HL-60 (cell line): ENCODE results near the gene GLI2.

Experiments
- DNase-seq, 2 experiments: peaks; one replicate each; pipeline ENCODE4 v3.0.0-alpha.2; 2010 to 2020; ENCODE audit warnings: low read depth in 1 of 2, low spot score in 1 of 2
- H3K27ac ChIP-seq: fragments of 250-450 bp; sonication (Bioruptor Pico); replicated peaks from 2 replicates; pipeline ENCODE4 v1.5.1; 2020; ENCODE audit warnings: mild to moderate bottlenecking, moderate library complexity
- H3K27me3 ChIP-seq: fragments of 250-450 bp; sonication (Bioruptor Pico); 2 replicates; pipeline ENCODE4 v1.5.1; 2021; ENCODE audit warnings: mild to moderate bottlenecking, moderate library complexity; ENCODE audit not compliant: insufficient read depth, poor library complexity, severe bottlenecking
- H3K4me3 ChIP-seq: replicated peaks from 2 replicates; pipeline ENCODE4 v1.5.1; 2011; ENCODE audit warnings: mild to moderate bottlenecking, control low read depth, low read length; ENCODE audit not compliant: insufficient read depth
- GABPA ChIP-seq: IDR thresholded peaks from 2 replicates; pipeline ENCODE4 v1.6.1; 2012; ENCODE audit warnings: low read depth
- POLR2AphosphoS5 ChIP-seq: IDR thresholded peaks from 2 replicates; pipeline ENCODE4 v1.6.1; 2012; ENCODE audit warnings: low read depth
- REST ChIP-seq: IDR thresholded peaks from 2 replicates; pipeline ENCODE4 v1.6.1; 2012; ENCODE audit warnings: low read depth; ENCODE audit not compliant: insufficient replicate concordance
- SPI1 ChIP-seq: IDR thresholded peaks from 2 replicates; pipeline ENCODE4 v1.6.1; 2012; ENCODE audit warnings: low read depth, mild to moderate bottlenecking, borderline replicate concordance
- TF ChIP-seq, protein P1 (sequence below): IDR thresholded peaks from one replicate; pipeline ENCODE4 v1.5.1; 2011; ENCODE audit warnings: low read length, control low read depth, inconsistent platforms; ENCODE audit not compliant: insufficient read depth

Gene GLI2

DNA sequence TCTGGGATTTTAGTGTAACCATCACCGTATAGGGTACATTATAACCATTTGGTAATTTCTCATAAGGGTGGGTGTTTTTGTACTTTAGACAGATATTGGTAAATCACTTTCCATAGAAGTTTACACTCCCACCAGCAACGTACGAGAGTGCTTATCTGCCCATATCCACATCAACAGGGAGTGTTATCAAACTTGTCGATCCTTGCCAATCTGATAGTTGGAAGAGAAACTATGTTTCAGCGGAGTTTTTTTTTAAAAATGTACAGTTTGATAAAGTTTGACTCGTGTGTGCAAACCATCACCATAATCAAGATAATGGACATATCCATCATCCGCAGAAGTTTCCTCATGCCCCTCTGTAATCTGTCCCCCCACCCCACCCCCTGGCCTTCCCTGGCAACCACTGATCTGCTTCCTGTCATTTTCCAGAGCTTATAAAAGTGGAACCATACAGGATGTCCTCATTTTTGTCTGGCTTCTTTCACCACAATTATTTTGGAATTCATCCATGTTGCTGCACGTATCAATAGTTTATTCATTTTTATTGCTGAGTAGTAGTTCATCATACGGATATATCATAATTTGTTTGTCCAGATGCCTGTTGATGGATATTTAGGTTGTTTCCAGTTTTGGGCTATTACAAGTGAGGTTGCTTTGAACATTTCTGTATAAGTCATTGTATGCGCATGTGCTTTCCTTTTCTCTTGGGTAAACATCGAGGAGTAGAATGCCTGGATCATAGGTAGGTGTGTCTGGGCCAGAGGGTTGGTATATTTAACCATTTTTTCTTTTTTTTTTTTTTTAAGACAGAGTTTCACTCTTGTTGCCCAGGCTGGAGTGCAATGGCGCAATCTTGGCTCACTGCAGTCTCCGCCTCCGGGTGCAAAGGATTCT is 18.6 kb downstream of the GLI2 start:
- H3K27ac ChIP-seq = no peak overlapping the region
- H3K27me3 ChIP-seq = no peaks in the 10 kb centered on the region
- TF ChIP-seq, protein P1, sequence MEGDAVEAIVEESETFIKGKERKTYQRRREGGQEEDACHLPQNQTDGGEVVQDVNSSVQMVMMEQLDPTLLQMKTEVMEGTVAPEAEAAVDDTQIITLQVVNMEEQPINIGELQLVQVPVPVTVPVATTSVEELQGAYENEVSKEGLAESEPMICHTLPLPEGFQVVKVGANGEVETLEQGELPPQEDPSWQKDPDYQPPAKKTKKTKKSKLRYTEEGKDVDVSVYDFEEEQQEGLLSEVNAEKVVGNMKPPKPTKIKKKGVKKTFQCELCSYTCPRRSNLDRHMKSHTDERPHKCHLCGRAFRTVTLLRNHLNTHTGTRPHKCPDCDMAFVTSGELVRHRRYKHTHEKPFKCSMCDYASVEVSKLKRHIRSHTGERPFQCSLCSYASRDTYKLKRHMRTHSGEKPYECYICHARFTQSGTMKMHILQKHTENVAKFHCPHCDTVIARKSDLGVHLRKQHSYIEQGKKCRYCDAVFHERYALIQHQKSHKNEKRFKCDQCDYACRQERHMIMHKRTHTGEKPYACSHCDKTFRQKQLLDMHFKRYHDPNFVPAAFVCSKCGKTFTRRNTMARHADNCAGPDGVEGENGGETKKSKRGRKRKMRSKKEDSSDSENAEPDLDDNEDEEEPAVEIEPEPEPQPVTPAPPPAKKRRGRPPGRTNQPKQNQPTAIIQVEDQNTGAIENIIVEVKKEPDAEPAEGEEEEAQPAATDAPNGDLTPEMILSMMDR = no peak
- TF ChIP-seq POLR2AphosphoS5 (no peak), SPI1 (no peak), GABPA (no peak), REST (no peak)
- H3K4me3 ChIP-seq = no peak overlapping the region
- no peak for DNase-seq

DNA sequence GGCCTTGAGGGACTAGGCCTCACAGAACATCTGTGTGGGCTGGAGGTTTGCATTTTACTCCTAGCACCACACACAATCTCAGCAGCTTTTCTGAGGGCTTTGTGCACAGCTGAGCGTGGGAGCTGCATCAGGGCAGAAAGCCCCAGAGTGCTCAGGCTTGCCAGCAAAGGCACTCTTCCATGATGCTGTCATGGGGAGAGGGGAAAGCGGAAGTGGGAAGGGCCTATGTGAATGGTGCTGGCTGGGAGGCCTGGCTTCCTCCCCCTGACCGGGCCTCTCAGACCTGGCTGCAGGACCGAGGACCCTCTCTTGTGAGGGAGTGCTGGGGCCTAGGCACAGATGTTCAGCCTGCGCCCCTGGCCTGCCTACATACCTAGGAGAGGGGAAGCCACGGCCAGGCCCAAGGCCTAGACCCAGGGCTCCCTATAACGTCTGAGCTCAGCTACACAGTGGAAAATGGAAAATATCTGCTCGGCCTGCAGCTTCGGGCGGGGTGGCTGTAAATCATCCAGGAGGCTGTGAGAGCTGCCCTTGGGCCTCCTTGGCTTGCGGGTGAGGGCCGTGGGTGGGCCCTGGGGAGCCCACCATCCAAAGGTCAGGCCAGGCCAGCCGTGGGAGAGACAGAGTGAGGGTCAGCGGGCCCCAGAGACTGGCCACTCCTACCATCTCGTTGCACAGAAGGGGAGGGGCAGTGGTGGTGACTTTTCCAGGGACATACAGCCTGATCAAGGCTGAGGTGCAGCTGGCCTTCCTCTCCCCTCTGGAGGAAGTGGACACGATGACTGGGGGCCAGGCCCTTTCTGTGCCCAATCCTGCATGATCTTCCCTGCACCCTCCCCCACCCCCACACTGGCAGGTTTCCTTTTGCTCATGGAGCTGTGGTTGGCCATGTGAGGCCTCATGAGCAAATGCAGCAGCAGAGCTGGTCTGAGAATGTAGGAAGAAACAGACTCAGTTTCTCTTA is 22.8 kb downstream of the GLI2 start:
- TF ChIP-seq GABPA (no peak), REST (no peak), SPI1 (no peak), POLR2AphosphoS5 (no peak)
- TF ChIP-seq, protein P1 = no peak
- Histone ChIP-seq H3K27me3 (no peaks in the 10 kb centered on the region), H3K4me3 (no peak overlapping the region), H3K27ac (no peak overlapping the region)
- DNase-seq = no peak

GRCh38 chr2:120759543-120760331 is 24.1 kb downstream of the GLI2 start:
- Histone ChIP-seq H3K27ac (no peak overlapping the region), H3K4me3 (no peak overlapping the region), H3K27me3 (no peaks in the 10 kb centered on the region)
- no peak for DNase-seq
- no peak for TF ChIP-seq REST
- TF ChIP-seq, protein P1 = no peak
- TF ChIP-seq GABPA = no peak
- no peak for TF ChIP-seq SPI1
- TF ChIP-seq POLR2AphosphoS5 = no peak
